ENCODE results near the gene A4GNT.

- TF ChIP-seq POLR2AphosphoS5 (IDR thresholded peaks at IDR 0.05) (no peak), POLR2A (IDR thresholded peaks at IDR 0.05) (no peak)
Measured at GRCh38 chr3:138093721-138094120, 38.5 kb downstream of the A4GNT start.
